ENCODE data around the gene ZNF236. TPM values are rescaled to one million over a fixed set of nuclear protein-coding genes. Genes with fewer than 3 reads are reported as not detected.
A peak's percentile ranks its signal among the peaks of the same experiment; 100 is the strongest.

The ZNF236 gene
- total and polyA plus RNA-seq, 2 donors (not counting 3 experiments of a cell fraction or from before 2014, with no cell fraction given) = 4.5 to 14.7 TPM

GRCh38 chr18:76824145-76824676 lies 1.9 kb downstream of the ZNF236 start:
- no peak overlapping the region for H3K27ac ChIP-seq (ENCODE audit: insufficient read depth, low read depth, low read length)
- peak overlapping the region; percentile 36 for H2AFZ ChIP-seq (ENCODE audit: low read depth, low read length)
- dilution Hi-C loops (cut with MboI; ENCODE audit: extremely low pct_ligation_motif_present, low sequenced_read_pairs) (no loop called here), intact Hi-C loops (cut with micrococcal nuclease) (loop anchor here (5.0 to 10.0 kb wide), 4 partner anchors 53 to 372 kb away; no protein-coding TSS in a partner anchor)
- H3K4me2 ChIP-seq (ENCODE audit: insufficient read depth, low read length) = peak overlapping the region; percentile 76
- H3K27me3 ChIP-seq (ENCODE audit: control insufficient read depth in 2 of 2, insufficient read depth in 2 of 2, low read length in 2 of 2) = no peaks in the 10 kb centered on the region
- CTCF ChIA-PET = interaction anchor here (0.9 to 1.2 kb wide), 3 partner anchors 14 to 22 kb away, joined by 3 to 6 read pairs (median 4); no protein-coding TSS in a partner anchor
- TSS peak; percentile 14 for BruUV-seq (replicated peaks)
- H3K9me3 ChIP-seq (replicated peaks; ENCODE audit: control insufficient read depth, insufficient read depth, low read length) = no peaks in the 10 kb centered on the region
- DNase-seq (ENCODE audit: low read depth, low spot score) (no peak), FAIRE-seq (peak; percentile 40)
- H4K20me1 ChIP-seq (replicated peaks; ENCODE audit: control insufficient read depth, extremely low read depth, insufficient read depth, low read length) = no peaks in the 10 kb centered on the region
- no peak for TF ChIP-seq GATA2 (IDR thresholded peaks at IDR 0.05; ENCODE audit: insufficient read depth, insufficient read length, low read depth, low read length)
- no peak for TF ChIP-seq POLR2AphosphoS5 (IDR thresholded peaks at IDR 0.05; ENCODE audit: insufficient read depth, low read depth, low read length)
- TF ChIP-seq EZH2 (IDR thresholded peaks at IDR 0.05; ENCODE audit: borderline replicate concordance, low read depth, low read length, severe bottlenecking) = no peak
- TF ChIP-seq MYC (IDR thresholded peaks at IDR 0.05; ENCODE audit: low read depth, low read length) = no peak
- no peak for TF ChIP-seq POLR2A (IDR thresholded peaks at IDR 0.05; ENCODE audit: low read depth, low read length)
- no peak for TF ChIP-seq JUN (IDR thresholded peaks at IDR 0.05; ENCODE audit: borderline replicate concordance, insufficient read depth, insufficient read length, low read depth)
- TF ChIP-seq MAX (IDR thresholded peaks at IDR 0.05; ENCODE audit: insufficient read depth, insufficient read length) = no peak
- POLR2A ChIA-PET = no interaction called here
- H3K9ac ChIP-seq (replicated peaks; ENCODE audit: extremely low read depth, insufficient read depth, low read length) = no peak overlapping the region
- no peaks in the 10 kb centered on the region for H3K36me3 ChIP-seq (ENCODE audit: control insufficient read depth in 2 of 2, extremely low read depth in 1 of 2, insufficient read depth in 2 of 2, low read length in 2 of 2)
- H3K79me2 ChIP-seq (ENCODE audit: control insufficient read depth, insufficient read depth, low read length) = peaks cover 68% of the 10 kb centered on the region
- H3K9me1 ChIP-seq (replicated peaks; ENCODE audit: control insufficient read depth, extremely low read depth, insufficient read depth, low read length) = no peaks in the 10 kb centered on the region
- H3K4me1 ChIP-seq (ENCODE audit: control insufficient read depth, extremely low read depth, insufficient read depth, low read length) = peaks cover 36% of the 10 kb centered on the region
- peak overlapping the region in 1 of 3 experiments; percentile 75 for H3K4me3 ChIP-seq (replicated peaks in 1 of 3; ENCODE audit: insufficient read depth in 1 of 3, low read depth in 1 of 3, low read length in 3 of 3)

- Histone ChIP-seq H3K27me3 (ENCODE audit: control insufficient read depth in 2 of 2, insufficient read depth in 2 of 2, low read length in 2 of 2) (no peaks in the 10 kb centered on the region), H3K4me1 (ENCODE audit: control insufficient read depth, extremely low read depth, insufficient read depth, low read length) (peaks cover 36% of the 10 kb centered on the region), H3K79me2 (ENCODE audit: control insufficient read depth, insufficient read depth, low read length) (peaks cover 68% of the 10 kb centered on the region), H3K9ac (replicated peaks; ENCODE audit: extremely low read depth, insufficient read depth, low read length) (no peak overlapping the region), H3K4me2 (ENCODE audit: insufficient read depth, low read length) (peak overlapping the region; percentile 76), H3K9me3 (replicated peaks; ENCODE audit: control insufficient read depth, insufficient read depth, low read length) (no peaks in the 10 kb centered on the region), H2AFZ (ENCODE audit: low read depth, low read length) (no peak overlapping the region), H3K4me3 (replicated peaks in 1 of 3; ENCODE audit: insufficient read depth in 1 of 3, low read depth in 1 of 3, low read length in 3 of 3) (no peak overlapping the region), H3K27ac (ENCODE audit: insufficient read depth, low read depth, low read length) (no peak overlapping the region), H3K9me1 (replicated peaks; ENCODE audit: control insufficient read depth, extremely low read depth, insufficient read depth, low read length) (no peaks in the 10 kb centered on the region), H4K20me1 (replicated peaks; ENCODE audit: control insufficient read depth, extremely low read depth, insufficient read depth, low read length) (no peaks in the 10 kb centered on the region), H3K36me3 (ENCODE audit: control insufficient read depth in 2 of 2, extremely low read depth in 1 of 2, insufficient read depth in 2 of 2, low read length in 2 of 2) (no peaks in the 10 kb centered on the region)
- FAIRE-seq = no peak
- intact Hi-C loops (cut with micrococcal nuclease) = loop anchor here (5.0 to 10.0 kb wide), 4 partner anchors 53 to 372 kb away; no protein-coding TSS in a partner anchor
- no peak for TF ChIP-seq MAX (IDR thresholded peaks at IDR 0.05; ENCODE audit: insufficient read depth, insufficient read length)
- POLR2A ChIA-PET = no interaction called here
- BruUV-seq (replicated peaks) = no TSS peak
- DNase-seq (ENCODE audit: low read depth, low spot score) = no peak
- CTCF ChIA-PET = interaction anchor here (0.9 to 1.2 kb wide), 2 partner anchors 14 to 23 kb away, joined by 4 to 6 read pairs; no protein-coding TSS in a partner anchor
- dilution Hi-C loops (cut with MboI; ENCODE audit: extremely low pct_ligation_motif_present, low sequenced_read_pairs) = no loop called here
These were observed 2.4 kb downstream of the ZNF236 start for GRCh38 chr18:76824754-76825153.

All from endothelial cell of umbilical vein (primary cell).